Stimulated activated CD4-positive, alpha-beta T cell treated with anti-CD3 and anti-CD28 coated beads, TNF-alpha, amount 100 ng/mL, for 48 hours (primary cell): ENCODE data around the gene NT5C3B.
"Not testable (repeated sequence)": the region's sequence is repeated elsewhere in the genome, so short reads cannot be mapped to it uniquely, and the experiment has no call there.

Experiments
- DNase-seq, 3 donors: peaks; one replicate each; pipeline ENCODE4 v3.0.0-alpha.2; 2020; ENCODE audit warnings: low read depth in 3 of 3

NT5C3B gene

GRCh38 chr17:41784207-41784744, 51.8 kb downstream of the NT5C3B start:
- DNase-seq, result no peak

GRCh38 chr17:41782142-41782541, 53.9 kb downstream of the NT5C3B start:
- no peak for DNase-seq

GRCh38 chr17:41781404-41782110, 54.5 kb downstream of the NT5C3B start:
- no peak for DNase-seq

DNA sequence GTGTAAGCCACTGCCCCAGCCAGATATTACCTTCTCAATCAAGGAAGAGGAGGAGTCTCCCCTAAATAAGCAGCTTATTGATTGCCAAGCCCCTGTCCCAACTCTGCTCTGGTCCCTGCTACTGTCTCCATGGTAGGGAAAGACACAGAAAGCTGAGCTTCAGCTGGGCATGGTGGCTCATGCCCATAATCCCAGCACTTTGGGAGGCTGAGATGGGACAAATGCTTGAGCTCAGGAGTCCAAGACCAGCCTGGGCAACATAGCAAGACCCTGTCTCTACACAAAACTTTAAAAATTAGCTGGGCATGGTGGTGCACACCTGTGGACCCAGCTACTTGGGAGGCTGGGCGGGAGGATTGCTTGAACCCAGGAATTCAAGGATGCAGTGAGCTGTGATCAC, 56.1 kb downstream of the NT5C3B start:
- no peak for DNase-seq

- no peak for DNase-seq
Measured at GRCh38 chr17:41777574-41778188, 58.4 kb downstream of the NT5C3B start.

DNA sequence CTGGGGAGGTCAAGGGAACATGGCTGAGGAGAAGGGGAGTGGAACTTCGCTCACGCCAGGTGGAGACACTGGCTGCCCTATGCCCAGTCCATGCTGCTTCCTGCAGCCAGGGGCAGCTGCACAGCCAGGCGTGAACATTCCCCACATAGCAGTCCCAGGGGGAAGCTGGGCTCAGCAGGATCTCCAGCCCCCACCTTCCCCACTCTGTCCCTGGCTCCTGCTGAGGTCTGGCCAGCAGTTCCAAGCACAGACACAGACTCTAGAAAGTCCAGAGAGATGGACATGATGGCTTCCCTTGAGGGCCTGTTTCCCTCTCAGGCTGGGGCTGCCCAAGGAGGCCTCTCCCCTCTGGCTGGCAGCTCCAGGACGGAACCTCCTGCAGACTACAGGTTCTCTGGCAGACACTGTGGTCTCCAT, 58.9 kb downstream of the NT5C3B start:
- no peak for DNase-seq

DNA sequence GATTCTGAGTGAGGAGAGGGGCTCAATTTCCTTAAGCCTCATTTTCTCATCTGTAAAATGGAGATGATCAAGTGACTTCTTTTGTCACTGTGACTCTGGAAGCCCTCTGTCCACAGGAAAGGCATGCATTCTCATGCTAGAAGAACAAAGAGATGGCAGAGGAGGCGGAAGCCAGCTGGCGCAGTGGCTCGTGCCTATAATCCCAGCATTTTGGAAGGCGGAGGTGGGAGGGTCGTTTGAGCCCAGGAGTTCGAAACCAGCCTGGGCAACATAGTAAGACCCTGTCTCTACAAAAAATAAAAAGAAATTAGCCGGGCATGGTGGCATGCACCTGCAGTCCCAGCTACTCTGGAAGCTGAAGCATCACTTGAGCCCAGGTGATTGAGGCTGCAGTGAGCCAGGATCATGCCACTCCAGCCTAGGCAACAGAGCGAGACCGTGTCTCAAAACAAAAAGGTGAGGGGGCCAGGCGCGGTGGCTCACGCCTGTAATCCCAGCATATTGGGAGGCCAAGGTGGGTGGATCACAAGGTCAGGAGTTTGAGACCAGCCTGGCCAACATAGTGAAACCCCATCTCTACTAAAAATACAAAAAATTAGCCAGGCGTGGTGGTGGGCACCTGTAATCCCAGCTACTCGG, 59.7 kb downstream of the NT5C3B start:
- DNase-seq, result not testable (repeated sequence)

DNA sequence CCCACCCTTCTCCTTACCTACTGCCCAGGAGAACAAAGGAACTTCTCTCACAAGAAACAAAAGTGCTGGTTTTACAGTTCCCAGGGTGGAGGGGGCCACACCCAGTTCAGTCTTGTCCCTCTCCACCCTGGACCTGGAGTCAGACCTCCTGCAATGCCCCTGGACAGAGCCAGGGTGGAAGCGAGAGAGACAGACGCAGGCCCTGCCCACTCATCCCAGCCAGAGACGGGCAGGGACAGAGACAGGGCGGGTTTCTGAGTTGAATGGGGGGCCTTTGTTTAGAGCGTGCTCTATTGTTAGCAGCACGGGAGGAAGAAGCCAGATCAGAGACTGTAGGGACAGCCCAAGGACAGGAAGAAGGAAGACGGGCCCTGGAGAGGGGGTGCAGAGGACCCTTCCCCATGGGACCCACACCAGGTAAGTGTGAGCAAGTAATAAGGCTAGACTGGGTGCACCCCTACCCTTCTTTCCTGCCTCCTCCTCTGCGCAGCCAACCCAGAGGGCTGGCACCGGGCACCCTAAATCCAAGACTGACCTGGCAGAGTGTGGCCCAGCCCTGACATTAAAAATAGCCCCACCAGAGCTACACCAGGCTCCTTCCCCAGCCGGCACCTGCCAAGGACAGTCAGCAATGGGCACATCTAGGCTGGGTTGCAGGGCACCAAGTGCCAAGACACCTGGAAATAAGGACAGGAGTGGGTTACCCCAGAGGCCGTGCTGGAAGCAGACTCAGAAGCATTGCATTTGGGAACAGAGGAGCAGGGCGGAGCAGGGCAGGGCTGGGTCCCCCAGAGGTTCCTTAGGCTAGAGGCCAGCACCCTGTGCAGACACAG, 60.4 kb downstream of the NT5C3B start:
- no peak for DNase-seq
